Lower leg skin (tissue), 3 donors: ENCODE data around the gene RNF168.
"Not testable (repeated sequence)": the region's sequence is repeated elsewhere in the genome, so short reads cannot be mapped to it uniquely, and the experiment has no call there.

Source experiments
- CTCF ChIP-seq, 3 donors: fragments of 450-650 bp; IDR thresholded peaks; one replicate each; pipeline ENCODE4 v1.5.1; 2016; ENCODE audit warnings: antibody characterized with exemption in 3 of 3, mild to moderate bottlenecking in 3 of 3, moderate library complexity in 2 of 3
- POLR2A ChIP-seq, 2 donors: fragments of 450-650 bp; IDR thresholded peaks; one replicate each; pipeline ENCODE4 v1.6.1; 2016 to 2017; ENCODE audit warnings: antibody characterized with exemption in 2 of 2, mild to moderate bottlenecking in 1 of 2, moderate library complexity in 1 of 2

GRCh38 chr3:196445391-196445790 is 58.2 kb downstream of the RNF168 start:
- not testable (repeated sequence) for TF ChIP-seq CTCF, POLR2A (IDR thresholded peaks at IDR 0.05)
